ENCODE data around the gene GRXCR2.
"Not testable (repeated sequence)": the region's sequence is repeated elsewhere in the genome, so short reads cannot be mapped to it uniquely, and the experiment has no call there.

GRXCR2 gene

GRCh38 chr5:145874765-145875164, 2.0 kb upstream of the GRXCR2 start:
- no peak for DNase-seq

GRCh38 chr5:145872486-145872885, 328 bp downstream of the GRXCR2 start:
- DNase-seq, result no peak

GRCh38 chr5:145869753-145870152, 3.1 kb downstream of the GRXCR2 start:
- no peak for DNase-seq

GRCh38 chr5:145867806-145868205, 5.0 kb downstream of the GRXCR2 start:
- DNase-seq, result peak; percentile 53

GRCh38 chr5:145864432-145864831, 8.4 kb downstream of the GRXCR2 start:
- DNase-seq, result not testable (repeated sequence)

GRCh38 chr5:145863003-145863402, 9.8 kb downstream of the GRXCR2 start:
- DNase-seq, result no peak

GRCh38 chr5:145859897-145860296, 12.9 kb downstream of the GRXCR2 start:
- no peak for DNase-seq

GRCh38 chr5:145859453-145859852, 13.4 kb downstream of the GRXCR2 start:
- no peak for DNase-seq

- DNase-seq, result no peak
Measured at GRCh38 chr5:145858959-145859358, 13.9 kb downstream of the GRXCR2 start.

GRCh38 chr5:145856285-145856818, 16.5 kb downstream of the GRXCR2 start:
- no peak for DNase-seq

- no peak for DNase-seq
Measured at GRCh38 chr5:145855763-145856267, 17.0 kb downstream of the GRXCR2 start.

GRCh38 chr5:145854651-145855258, 18.1 kb downstream of the GRXCR2 start:
- peak; percentile 94 for DNase-seq

GRCh38 chr5:145853781-145854376, 18.9 kb downstream of the GRXCR2 start:
- DNase-seq, result no peak

- no peak for DNase-seq
Measured at GRCh38 chr5:145852990-145853389, 19.8 kb downstream of the GRXCR2 start.

GRCh38 chr5:145848854-145849253, 24.0 kb downstream of the GRXCR2 start:
- no peak for DNase-seq

- peak; percentile 37 for DNase-seq
Measured at GRCh38 chr5:145847499-145848497, 25.0 kb downstream of the GRXCR2 start.

- no peak for DNase-seq
Measured at GRCh38 chr5:145846081-145846480, 26.7 kb downstream of the GRXCR2 start.

- DNase-seq, result no peak
Measured at GRCh38 chr5:145841299-145841698, 31.5 kb downstream of the GRXCR2 start.

GRCh38 chr5:145840458-145841132, 32.2 kb downstream of the GRXCR2 start:
- DNase-seq, result no peak

- DNase-seq, result no peak
Measured at GRCh38 chr5:145838276-145838675, 34.5 kb downstream of the GRXCR2 start.

- DNase-seq, result not testable (repeated sequence)
Measured at GRCh38 chr5:145836241-145836640, 36.6 kb downstream of the GRXCR2 start.

- no peak for DNase-seq
Measured at GRCh38 chr5:145835848-145836239, 37.0 kb downstream of the GRXCR2 start.

Measured in MV-4-11 (cell line).